GM12878 (cell line): Measurements from ENCODE around the gene DDR2. TPM values are rescaled to one million over a fixed set of nuclear protein-coding genes. Genes with fewer than 3 reads are reported as not detected.

Experiments
- ATAC-seq: fragments of 200-7000 bp; cut with Tn5 transposase; 3 replicates; pipeline ENCODE4 v1.9.1; 2020; ENCODE audit warnings: mild to moderate bottlenecking, moderate library complexity
- BruUV-seq: library from RNA; stranded (reverse); fragments of 400-500 nt; replicated peaks from 2 replicates; lab custom pipeline; 2021; lab: Mats Ljungman, UMichigan
- CTCF ChIA-PET: fragments of 300-600 bp; sonication (Branson Sonifier 250); formaldehyde crosslinking; extraction: SDS; loops from one replicate; lab custom pipeline; 2021; ENCODE audit warnings: inconsistent platforms; lab: Yijun Ruan, JAX
- POLR2A ChIA-PET: fragments of 350-600 bp; formaldehyde crosslinking; extraction: SDS; loops from one replicate; lab custom pipeline; 2021; ENCODE audit warnings: inconsistent platforms; lab: Charles Lee
- RAD21 ChIA-PET: fragments of 300-600 bp; sonication (Branson Sonifier 250); formaldehyde crosslinking; loops from one replicate; lab custom pipeline; 2023; ENCODE audit warnings: antibody characterized with exemption; ENCODE audit not compliant: unreplicated experiment; lab: Charles Lee
- SMC1A ChIA-PET: fragments of 300-600 bp; sonication (Branson Sonifier 250); formaldehyde crosslinking; loops from one replicate; lab custom pipeline; 2023; ENCODE audit not compliant: unreplicated experiment, uncharacterized antibody; lab: Charles Lee
- DNase-seq: peaks from one replicate; pipeline ENCODE4 v3.0.0-alpha.2; 2011; ENCODE audit warnings: low read depth, low spot score
- FAIRE-seq: peaks from 3 replicates; lab custom pipeline; 2011; peaks lifted over from hg19 to GRCh38; lab: Jason Lieb, UNC
- H2AFZ ChIP-seq: 2 replicates; pipeline ENCODE4 v1.6.0; 2011; ENCODE audit warnings: low read depth, low read length, control low read depth; ENCODE audit not compliant: control insufficient read depth
- H3K27ac ChIP-seq: 2 replicates; pipeline ENCODE4 v1.5.1; 2011; ENCODE audit warnings: control low read depth; ENCODE audit not compliant: control insufficient read depth, insufficient read depth
- H3K27me3 ChIP-seq, 2 experiments: replicated peaks in 1 of 2; 2 replicates each; pipeline versions ENCODE4 v1.6.0 to v1.6.1; 2011; ENCODE audit warnings: low read length in 1 of 2; ENCODE audit not compliant: control insufficient read depth in 2 of 2, insufficient read depth in 2 of 2
- H3K36me3 ChIP-seq, 2 experiments: 2 replicates each; pipeline ENCODE4 v1.5.1; 2011; ENCODE audit warnings: low read length in 1 of 2; ENCODE audit not compliant: control insufficient read depth in 2 of 2, insufficient read depth in 2 of 2
- H3K4me1 ChIP-seq: 2 replicates; pipeline ENCODE4 v1.6.1; 2011; ENCODE audit warnings: mild to moderate bottlenecking, low read length, moderate library complexity, mixed read lengths; ENCODE audit not compliant: control insufficient read depth, insufficient read depth
- H3K4me2 ChIP-seq: 2 replicates; pipeline ENCODE4 v1.6.0; 2011; ENCODE audit warnings: control low read depth; ENCODE audit not compliant: control insufficient read depth, insufficient read depth
- H3K4me3 ChIP-seq: fragments of 200-600 bp; sonication (generic); 2 replicates; pipeline ENCODE4 v1.5.1; 2016
- H3K79me2 ChIP-seq: 2 replicates; pipeline ENCODE4 v1.6.0; 2011; ENCODE audit warnings: low read length; ENCODE audit not compliant: control insufficient read depth, insufficient read depth
- H3K9ac ChIP-seq: 2 replicates; pipeline ENCODE4 v1.8.0; 2011; ENCODE audit warnings: low read length, control low read depth, mixed read lengths; ENCODE audit not compliant: control insufficient read depth, insufficient read depth
- H3K9me3 ChIP-seq: replicated peaks from 3 replicates; pipeline ENCODE4 v1.5.1; 2011; ENCODE audit warnings: mild to moderate bottlenecking, low read length; ENCODE audit not compliant: control insufficient read depth, insufficient read depth
- H4K20me1 ChIP-seq: 2 replicates; pipeline ENCODE4 v1.6.0; 2011; ENCODE audit not compliant: control insufficient read depth, insufficient read depth
- MEF2A ChIP-seq: IDR thresholded peaks from 2 replicates; pipeline ENCODE4 v1.6.1; 2011; ENCODE audit warnings: low read depth, mild to moderate bottlenecking, low read length, moderate library complexity; ENCODE audit not compliant: insufficient read depth
- NFYB ChIP-seq: IDR thresholded peaks from 2 replicates; pipeline ENCODE4 v1.6.1; 2011; ENCODE audit warnings: low read depth, mild to moderate bottlenecking, low read length, improper control_type of control experiment, moderate library complexity; ENCODE audit not compliant: insufficient read depth
- PML ChIP-seq: IDR thresholded peaks from 2 replicates; pipeline ENCODE4 v1.6.1; 2012; ENCODE audit warnings: low read length, inconsistent platforms
- POLR2AphosphoS2 ChIP-seq: IDR thresholded peaks from 2 replicates; pipeline ENCODE4 v1.6.1; 2011; ENCODE audit warnings: low read depth, mild to moderate bottlenecking, low read length, improper control_type of control experiment, moderate library complexity
- ZBTB40 ChIP-seq: fragments of 450-650 bp; IDR thresholded peaks from 2 replicates; pipeline ENCODE4 v1.6.1; 2016; ENCODE audit warnings: mild to moderate bottlenecking, moderate library complexity, borderline replicate concordance
- ZNF217 ChIP-seq: fragments of 450-650 bp; IDR thresholded peaks from 2 replicates; pipeline ENCODE4 v1.6.1; 2017; ENCODE audit warnings: antibody characterized with exemption, mild to moderate bottlenecking
- WGBS: methylation state at CpG from one replicate; pipeline ENCODE4 v1.1.6; 2016; ENCODE audit warnings: low lambda C conversion rate; ENCODE audit not compliant: insufficient replicate concordance, insufficient coverage; ENCODE audit errors: missing lambda C conversion rate; 5-methylcytosine and 5-hydroxymethylcytosine counted together
- in situ Hi-C: fragments of 300-500 bp; cut with MboI; formaldehyde crosslinking; loops from 9 replicates; pipeline ENCODE4 v1.14.3; 2018; ENCODE audit warnings: mixed read lengths
- intact Hi-C: fragments of 100-400 bp; cut with micrococcal nuclease; formaldehyde crosslinking; loops from one replicate; pipeline ENCODE4 v1.14.2; 2022; ENCODE audit not compliant: unreplicated experiment
- polyA plus RNA-seq, 11 experiments: library from polyadenylated mRNA; depleted of rRNA in 4 of 11; unstranded in 6 of 11; stranded (reverse) in 5 of 11; fragments of >200 nt; fragmentation: Nextera tagmentation in 4 of 11; fragmentation: Illumina TruSeq in 1 of 11; extraction: Ambion mirVana in 4 of 11; extraction: Trizol in 1 of 11; gene quantifications; 1 replicate in 1 of 11; 2 replicates in 10 of 11; pipeline versions ENCODE4 v1.2.1 to v1.2.3, GENCODE V29; 2011 to 2016; ENCODE audit warnings: inconsistent platforms in 2 of 11, missing spikeins in 2 of 11, low read depth in 1 of 11
- total RNA-seq, 4 experiments: library from RNA; depleted of rRNA in 3 of 4; stranded (reverse); fragments of >200 nt in 3 of 4; fragmentation: Illumina TruSeq in 1 of 4; extraction: Trizol in 1 of 4; gene quantifications; 2 replicates each; pipeline versions ENCODE4 v1.2.1 to v1.2.3, GENCODE V29; 2013 to 2021

The DDR2 gene
- total and polyA plus RNA-seq, 10 of the 15 experiments (the other 5 are each of a cell fraction or from before 2014, with no cell fraction given): 1.9 to 8.8 (median 5.5) TPM

DNA sequence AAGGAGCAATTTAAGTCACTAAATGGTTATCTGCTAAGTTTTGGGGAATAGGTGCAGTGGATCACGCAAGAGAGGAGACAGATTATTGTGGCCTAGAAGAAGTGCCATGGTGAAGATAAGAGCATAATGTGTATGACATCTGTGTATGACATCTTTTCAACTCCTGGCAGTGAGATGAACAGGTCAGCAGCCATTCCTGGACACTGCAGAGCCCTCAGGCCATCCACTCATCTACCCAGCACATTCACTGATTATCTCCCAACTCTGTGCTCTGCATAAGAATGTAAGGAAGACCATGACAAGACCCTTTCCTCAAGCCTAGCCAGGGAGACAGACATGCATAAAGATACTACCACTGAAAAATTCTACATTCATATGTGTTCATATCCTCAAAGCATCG lies 73.7 kb downstream of the DDR2 start:
- H3K4me2 ChIP-seq: no peak overlapping the region
- H3K27me3 ChIP-seq: no peaks in the 10 kb centered on the region
- in situ Hi-C loops: no loop called here
- CTCF ChIA-PET: no interaction called here
- RAD21 ChIA-PET: no interaction called here
- POLR2A ChIA-PET: no interaction called here
- no peaks in the 10 kb centered on the region for H3K79me2 ChIP-seq
- no peaks in the 10 kb centered on the region for H3K4me1 ChIP-seq
- no peak for DNase-seq
- no peak overlapping the region for H3K27ac ChIP-seq
- ATAC-seq: no peak
- TF ChIP-seq NFYB (no peak), POLR2AphosphoS2 (no peak), MEF2A (no peak), ZBTB40 (no peak), ZNF217 (no peak), PML (no peak)
- H3K9ac ChIP-seq: no peak overlapping the region
- H2AFZ ChIP-seq: no peak overlapping the region
- no TSS peak for BruUV-seq
- no peaks in the 10 kb centered on the region for H4K20me1 ChIP-seq
- SMC1A ChIA-PET: interaction anchor here (0.8 kb wide), 2 partner anchors 9 to 23 kb away, joined by 3 read pairs; no protein-coding TSS in a partner anchor
- H3K4me3 ChIP-seq: no peak overlapping the region
- intact Hi-C loops: no loop called here
- H3K36me3 ChIP-seq: no peaks in the 10 kb centered on the region
- H3K9me3 ChIP-seq: no peaks in the 10 kb centered on the region
- FAIRE-seq: no peak
- 50% methylated on average over 2 of the region's 2 CpGs for WGBS
